NOMO-1 treated with DMSO at 0.1 percent for 48 hours (cell line): ENCODE measurements around the gene RGS9BP.
"Not testable (repeated sequence)": the region's sequence is repeated elsewhere in the genome, so short reads cannot be mapped to it uniquely, and the experiment has no call there.

ENCODE experiments used
- DNase-seq: peaks from one replicate; lab custom pipeline; 2025; ENCODE audit not compliant: unreplicated experiment; lab: John Stamatoyannopoulos, UW

Gene RGS9BP

DNA sequence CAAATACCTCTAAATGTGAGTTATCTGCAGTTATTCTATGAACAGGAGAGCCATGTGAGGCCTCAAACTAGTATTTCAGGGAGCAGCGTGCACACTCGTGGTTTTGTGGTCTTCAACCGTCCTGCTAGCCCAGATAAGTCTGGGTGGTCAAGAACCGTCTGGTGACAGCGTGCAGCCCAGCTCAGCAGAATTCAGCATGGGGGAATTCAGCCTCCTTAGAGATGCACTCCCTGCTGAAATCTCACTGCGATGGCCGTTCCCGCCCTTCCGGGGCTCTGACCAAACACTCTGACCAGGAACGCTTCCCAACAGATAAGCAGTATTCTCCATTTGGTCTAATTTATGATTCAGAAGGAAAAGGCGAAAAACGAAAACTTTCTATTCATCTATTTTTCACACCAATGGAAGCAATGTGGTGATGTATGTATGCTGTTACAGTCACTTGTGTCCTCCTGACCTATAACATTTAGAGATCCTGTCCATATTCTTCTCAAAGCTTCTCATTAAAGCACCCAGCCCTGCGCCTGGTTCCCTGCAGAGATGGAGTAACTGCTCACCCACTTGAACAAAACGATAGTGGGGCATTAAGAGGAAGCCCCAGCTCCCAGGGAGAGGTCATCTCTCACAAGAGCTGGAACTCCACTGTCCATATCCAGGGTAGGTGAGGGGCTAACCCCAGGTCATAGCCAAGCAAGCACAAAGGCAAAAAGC lies 3.6 kb upstream of the RGS9BP start:
- no peak for DNase-seq

DNA sequence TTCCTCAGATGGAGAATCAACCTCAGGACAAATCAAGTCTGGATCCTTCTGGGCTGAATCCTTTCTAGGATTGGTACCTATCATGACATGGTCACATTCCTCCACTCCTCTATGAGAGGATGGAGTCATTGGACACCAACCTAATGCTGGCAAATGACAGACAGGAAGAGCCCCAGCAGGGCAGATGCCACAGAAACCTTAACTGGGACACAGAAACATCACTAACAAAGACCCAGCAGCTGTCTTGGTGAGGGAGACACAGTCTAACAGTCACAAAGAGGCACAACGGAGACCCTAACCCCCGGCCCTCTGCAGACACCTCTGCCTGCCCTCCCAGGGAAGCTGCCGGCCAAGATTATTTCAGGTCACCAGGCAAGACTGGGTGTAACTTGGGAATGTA lies 2.8 kb upstream of the RGS9BP start:
- no peak for DNase-seq

DNA sequence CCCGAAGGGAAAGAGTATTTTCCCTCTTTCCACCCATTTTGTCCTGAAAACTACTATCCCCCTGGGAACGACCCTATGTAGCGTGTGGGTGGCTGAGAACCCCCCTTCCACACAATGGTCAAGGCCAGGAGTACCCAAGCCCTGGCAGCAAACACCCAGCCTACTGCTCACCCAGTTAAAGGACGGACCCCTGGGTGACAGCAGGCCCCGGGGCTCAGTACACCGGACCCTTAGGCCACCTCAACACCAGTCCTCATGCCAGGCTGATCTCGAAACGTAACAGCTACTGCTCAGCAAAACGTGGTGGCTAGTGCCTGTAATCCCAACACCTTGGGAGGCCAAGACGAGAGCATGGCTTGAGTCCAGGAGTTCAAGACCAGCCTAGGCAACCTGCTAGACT lies 2.1 kb upstream of the RGS9BP start:
- no peak for DNase-seq

DNA sequence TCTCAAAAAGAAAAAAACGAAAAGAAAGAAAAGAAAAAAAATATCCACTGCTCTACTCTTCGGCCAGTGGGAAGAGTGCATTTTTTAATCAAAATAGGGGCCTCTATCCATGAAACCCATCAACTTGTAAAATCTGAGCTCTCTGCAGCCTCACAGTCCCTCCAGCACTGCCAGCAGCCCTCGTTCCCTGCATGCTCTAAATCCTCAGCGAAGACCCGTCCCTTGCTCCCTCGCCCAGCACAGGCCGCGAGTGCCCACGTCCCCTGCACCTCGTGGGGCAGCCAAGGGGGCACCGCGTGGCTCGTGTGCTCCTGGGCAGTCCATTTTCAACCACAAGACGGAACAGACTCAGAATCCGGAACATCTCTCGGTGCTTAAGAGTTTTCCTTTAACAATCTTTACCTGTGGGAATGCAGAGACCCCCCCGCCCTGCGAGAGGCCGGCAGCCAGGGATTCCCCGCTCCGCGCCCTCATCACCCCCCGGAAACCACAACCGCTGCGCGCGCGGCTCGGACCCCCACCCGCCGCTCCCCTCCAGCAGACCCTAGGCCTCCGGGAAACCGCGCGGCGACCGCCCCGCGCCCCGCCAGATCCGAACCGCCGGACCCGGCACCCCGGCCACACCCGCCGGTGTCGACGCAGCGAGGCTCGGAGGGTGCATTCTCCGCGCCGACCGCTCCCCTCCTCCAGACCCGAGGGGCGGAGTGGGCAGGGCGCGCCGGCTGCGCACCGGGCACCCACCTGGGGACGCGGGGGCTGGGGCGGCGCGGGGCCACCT lies 1.3 kb upstream of the RGS9BP start:
- no peak for DNase-seq

DNA sequence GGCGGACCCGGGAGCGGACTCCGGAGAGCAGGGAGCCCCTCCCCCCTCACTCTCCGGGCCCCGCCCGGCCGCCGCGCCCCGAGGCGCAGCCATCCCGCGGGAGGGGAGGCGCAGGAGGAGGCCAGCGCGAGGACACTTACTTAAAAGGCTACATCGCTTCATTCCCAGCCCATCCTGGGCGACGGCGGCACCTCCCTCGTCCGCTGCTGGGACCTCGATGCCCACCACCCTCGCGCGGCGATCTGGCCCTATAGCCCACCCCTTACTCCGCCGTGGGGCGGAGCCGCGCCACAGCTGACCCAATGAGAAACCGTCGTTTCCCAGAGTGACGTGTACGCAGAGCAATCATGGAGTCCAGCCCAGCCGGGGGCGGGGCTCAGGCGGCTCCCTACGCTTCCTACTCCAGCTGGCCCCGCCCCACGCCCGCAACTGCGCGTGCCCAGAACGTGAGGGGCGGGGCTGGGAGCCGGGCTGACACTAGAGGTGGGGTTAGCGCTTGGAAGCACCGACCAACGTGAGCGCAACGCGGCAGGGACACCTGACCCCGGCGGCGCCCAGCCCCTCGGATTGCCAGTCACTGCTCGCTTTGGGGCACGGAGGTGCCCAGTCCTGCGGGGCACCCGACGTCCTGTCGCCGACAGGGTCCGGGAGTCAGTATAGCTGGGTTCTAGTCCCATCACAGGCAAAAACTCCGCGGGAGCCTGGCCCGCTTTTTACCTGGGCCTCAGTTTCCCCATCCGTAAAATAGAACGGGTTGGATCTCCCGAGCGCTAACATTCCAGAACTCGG lies 523 bp upstream of the RGS9BP start, which contains the start of gene ANKRD27:
TSS of gene ANKRD27 (minus strand) at position 250 of the 789 bp plus-strand sequence. CDS start 16,165 bp downstream, outside the sequence.
- peak; percentile 98 for DNase-seq

DNA sequence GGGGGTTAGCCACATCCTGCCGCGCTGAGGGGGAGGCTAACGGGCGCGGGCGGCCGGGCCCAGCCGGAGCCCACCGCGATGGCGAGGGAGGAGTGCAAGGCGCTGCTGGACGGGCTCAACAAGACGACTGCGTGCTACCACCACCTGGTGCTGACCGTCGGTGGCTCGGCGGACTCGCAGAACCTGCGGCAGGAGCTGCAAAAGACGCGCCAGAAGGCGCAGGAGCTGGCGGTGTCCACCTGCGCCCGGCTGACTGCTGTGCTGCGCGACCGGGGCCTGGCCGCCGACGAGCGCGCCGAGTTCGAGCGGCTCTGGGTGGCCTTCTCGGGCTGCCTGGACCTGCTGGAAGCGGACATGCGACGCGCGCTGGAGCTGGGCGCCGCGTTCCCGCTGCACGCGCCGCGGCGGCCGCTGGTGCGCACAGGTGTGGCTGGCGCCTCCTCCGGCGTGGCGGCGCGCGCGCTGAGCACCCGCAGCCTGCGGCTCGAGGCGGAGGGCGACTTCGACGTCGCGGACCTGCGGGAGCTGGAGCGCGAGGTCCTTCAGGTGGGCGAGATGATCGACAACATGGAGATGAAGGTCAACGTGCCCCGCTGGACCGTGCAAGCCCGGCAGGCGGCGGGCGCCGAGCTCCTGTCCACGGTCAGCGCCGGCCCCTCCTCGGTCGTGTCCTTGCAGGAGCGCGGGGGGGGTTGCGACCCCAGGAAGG lies 692 bp downstream of the RGS9BP start:
- DNase-seq: no peak

DNA sequence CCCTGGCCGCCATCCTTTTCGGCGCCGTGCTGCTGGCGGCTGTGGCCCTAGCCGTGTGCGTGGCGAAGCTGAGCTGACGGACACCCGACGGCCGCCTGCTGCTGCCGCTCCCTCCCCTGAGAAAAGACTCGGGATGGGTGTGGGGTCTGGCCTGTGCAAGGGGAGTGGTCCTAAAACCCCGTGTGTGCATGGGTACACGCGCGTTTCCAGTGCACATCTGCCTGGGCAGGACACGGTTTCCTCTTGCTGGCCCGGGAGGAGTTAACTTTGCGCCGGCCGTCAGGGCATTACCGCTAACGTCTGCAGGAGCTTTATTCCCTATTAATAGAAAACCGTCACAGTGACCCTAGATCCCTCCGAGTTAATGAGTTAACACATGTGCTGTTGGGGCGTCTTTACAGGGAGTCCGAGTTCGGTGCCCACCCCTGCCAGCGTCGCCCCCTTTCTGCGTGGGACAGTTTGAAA lies 1.3 kb downstream of the RGS9BP start:
- DNase-seq: no peak

DNA sequence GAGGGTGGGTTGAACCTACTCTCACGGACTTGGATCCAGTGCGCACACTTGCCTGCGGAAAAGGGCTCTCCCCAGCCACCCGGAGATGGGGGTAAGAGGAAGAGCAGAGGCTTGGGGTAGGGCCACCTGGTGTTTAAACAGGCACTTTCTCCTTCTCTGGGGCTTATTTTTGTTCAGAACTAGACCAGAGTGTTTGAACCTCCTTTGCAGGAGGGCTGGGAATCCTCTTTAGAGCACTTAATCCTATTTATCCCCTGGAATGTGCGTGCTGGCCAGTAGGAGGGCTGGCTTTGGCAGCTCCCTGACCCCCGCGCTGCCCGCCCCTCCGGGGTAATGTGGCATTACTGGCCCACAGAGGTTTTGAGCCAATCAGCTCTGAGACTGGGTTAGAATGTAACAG lies 2.0 kb downstream of the RGS9BP start:
- DNase-seq: no peak

DNA sequence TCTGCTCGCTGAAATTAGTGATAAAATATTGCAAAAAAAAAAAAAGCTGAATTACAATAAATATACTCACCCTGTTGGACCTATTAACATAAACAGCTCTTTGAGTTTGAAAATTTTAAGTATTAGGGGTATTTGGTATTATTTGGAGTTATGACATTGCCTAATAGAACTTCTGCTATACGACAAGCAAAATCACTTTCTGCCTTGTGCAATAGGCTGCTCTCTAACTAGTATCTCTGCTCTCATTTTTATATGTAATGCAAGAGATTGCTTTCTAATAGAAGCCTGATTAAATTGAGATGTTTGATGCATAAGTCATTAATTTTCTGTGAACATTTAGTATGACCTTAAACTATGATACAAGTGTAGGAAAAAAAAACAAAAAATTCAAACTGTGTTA lies 5.3 kb downstream of the RGS9BP start:
- peak; percentile 40 for DNase-seq

DNA sequence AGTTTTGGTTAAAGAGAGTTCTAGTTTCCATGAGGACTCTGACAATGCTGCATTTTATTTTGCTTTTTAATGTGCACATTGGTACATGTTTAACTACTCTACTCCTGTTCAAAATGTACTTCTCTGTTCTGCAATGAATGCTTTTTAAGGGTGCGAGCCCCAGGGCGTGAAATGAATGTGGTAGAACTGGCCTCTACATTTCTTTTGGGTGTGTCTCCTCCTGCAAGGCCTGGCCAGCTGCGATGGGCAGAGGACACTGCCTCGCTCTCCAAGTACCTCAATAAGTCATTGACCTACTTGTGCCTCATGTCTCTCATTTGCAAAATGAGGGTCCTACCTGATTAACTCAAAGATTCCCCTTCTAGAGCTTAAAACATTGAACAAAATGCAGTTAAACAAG lies 6.7 kb downstream of the RGS9BP start:
- DNase-seq: no peak

DNA sequence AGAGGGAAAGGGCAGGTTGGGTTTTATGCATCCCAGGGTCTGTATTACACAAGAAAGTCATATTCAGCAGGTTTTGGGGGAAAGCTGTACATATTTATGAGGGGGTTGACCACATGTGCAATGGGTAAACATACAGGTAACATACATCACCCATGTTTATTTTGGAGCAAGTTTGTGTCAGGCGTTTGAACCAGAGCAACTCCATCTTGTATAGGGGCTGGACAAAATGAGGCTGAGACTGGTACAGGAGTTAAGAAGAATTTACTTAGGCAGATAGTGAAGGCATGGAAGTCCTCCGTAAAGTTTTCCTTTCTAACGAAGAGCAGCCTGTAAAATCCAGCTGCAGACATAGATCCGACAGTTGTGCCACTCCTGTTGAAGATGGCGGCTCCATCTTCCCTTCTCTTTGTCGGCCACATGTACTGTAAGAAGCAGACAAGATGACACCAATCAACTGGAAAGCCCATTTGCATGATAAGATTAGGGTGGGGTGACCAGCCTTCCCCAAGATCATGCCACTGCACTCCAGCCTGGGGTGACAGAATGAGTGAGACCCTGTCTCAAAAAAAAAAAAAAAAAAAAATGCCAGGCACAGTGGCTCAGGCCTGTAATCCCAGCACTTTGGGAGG lies 11.3 kb downstream of the RGS9BP start:
- no peak for DNase-seq

DNA sequence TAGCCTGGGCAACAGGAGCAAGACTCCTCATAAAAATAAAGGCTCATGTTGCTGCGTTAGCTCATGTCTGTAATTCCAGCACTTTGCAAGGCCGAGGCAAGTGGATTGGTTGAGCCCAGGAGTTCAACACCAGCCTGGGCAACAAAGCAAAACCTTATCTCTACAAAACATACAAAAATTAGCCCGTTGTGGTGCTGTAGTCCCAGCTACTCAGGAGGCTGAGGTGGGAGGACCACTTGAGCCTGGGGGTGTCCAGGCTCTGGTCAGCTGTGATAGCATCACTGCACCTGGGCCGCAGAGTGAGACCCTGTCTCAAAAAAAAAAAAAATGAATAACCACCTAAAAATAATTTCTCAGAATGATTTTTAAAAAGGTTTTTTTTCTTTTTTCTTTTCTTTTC lies 12.0 kb downstream of the RGS9BP start:
- DNase-seq: no peak

DNA sequence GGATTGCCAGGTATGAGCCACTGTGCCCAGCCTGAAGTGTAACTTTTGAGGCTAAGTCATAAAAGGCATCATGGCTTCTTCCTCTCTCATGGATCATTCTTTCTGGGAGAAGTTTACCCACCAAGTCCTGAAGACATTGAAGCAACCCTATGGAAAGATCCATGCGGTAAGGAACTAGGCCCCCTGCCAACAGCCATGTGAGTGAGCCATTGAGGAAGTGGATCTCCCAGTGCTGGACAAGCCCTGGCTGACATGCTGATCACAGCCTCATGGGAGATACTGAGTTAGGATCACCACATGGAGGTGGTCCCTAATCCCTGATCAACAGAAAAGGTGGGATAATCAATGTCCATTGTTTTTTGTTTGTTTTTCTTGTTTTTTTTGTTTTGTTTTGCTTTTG lies 12.7 kb downstream of the RGS9BP start:
- DNase-seq: no peak

DNA sequence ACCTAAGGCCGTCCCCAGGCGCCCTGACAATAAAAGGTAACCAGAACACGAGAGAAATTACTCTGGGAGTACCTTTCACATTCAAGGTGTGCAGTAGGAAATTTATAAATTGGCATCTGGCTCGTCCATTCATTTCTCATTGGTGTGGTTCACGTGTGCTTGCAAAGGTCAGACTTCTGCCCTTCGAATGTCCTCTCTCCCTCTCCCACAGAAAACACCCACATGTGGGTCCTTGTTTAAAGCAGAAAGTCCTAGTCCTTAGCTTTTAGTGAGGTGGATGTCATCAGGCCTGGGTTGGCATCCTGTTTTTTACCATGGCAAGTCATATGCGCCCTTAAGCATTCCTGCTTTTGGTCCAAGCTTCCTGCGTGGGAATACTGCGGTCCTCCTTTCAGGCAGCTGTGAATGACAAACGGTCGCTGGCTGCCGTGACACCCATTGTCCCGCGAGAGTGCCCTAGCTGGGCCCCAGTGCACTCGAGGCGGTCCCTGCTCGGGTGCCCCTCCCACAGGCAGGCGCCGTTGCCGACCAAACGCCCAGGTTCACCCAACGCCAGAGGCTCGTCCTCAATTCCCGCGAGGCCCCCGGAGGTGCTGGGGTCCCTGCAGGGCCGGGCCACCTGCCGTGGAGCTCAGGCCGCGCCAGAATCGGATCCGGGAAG lies 15.8 kb downstream of the RGS9BP start, which contains the start of gene NUDT19:
TSS of gene NUDT19 (plus strand) at position 531 of the 661 bp plus-strand sequence. CDS start 140 bp downstream, outside the sequence.
- DNase-seq: peak; percentile 78

DNA sequence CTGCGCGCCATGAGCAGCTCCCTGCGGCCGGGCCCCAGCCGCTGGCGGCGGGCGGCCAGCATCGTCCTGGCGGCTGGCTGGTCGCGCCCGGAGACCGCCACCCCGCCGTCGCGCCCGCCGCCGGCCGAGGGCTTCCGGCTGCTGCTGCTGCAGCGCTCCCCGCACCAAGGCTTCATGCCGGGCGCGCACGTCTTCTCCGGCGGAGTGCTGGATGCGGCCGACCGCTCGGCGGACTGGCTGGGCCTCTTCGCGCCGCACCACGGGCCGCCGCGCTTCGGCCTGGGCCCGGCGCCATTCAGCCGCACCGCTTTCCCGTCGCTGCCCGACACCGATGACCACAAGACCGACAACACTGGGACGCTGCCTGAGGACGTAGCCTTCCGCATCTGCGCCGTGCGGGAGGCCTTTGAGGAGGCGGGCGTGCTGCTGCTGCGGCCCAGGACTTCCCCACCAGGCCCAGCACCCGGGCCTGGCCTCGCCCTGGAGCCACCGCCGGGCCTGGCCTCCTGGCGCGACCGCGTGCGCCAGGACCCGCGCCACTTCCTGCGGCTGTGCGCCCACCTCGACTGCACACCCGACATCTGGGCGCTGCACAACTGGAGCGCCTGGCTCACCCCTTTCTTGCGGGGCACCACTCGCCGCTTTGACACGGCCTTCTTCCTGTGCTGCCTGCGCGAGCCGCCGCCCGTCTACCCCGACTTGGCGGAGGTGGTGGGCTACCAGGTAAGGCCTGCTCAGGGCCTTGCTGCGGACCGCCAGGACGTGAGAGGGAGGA lies 16.5 kb downstream of the RGS9BP start:
- DNase-seq: no peak

DNA sequence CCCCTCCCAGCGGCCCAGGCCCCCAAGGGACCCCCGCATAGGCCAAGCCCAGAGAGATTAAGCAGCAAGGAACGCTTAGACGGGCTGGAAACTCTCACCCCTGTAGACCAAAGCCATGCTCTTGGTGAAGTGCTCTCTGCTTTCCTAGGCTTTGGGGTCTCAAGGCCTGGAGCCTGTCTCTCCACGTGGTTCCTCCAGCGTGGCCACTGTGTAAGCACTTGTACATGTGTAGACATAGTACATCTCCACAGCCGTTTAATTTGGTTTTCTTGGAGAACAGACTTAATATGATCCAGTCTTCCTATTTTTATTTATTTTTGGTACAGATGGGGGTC lies 17.0 kb downstream of the RGS9BP start:
- DNase-seq: no peak

DNA sequence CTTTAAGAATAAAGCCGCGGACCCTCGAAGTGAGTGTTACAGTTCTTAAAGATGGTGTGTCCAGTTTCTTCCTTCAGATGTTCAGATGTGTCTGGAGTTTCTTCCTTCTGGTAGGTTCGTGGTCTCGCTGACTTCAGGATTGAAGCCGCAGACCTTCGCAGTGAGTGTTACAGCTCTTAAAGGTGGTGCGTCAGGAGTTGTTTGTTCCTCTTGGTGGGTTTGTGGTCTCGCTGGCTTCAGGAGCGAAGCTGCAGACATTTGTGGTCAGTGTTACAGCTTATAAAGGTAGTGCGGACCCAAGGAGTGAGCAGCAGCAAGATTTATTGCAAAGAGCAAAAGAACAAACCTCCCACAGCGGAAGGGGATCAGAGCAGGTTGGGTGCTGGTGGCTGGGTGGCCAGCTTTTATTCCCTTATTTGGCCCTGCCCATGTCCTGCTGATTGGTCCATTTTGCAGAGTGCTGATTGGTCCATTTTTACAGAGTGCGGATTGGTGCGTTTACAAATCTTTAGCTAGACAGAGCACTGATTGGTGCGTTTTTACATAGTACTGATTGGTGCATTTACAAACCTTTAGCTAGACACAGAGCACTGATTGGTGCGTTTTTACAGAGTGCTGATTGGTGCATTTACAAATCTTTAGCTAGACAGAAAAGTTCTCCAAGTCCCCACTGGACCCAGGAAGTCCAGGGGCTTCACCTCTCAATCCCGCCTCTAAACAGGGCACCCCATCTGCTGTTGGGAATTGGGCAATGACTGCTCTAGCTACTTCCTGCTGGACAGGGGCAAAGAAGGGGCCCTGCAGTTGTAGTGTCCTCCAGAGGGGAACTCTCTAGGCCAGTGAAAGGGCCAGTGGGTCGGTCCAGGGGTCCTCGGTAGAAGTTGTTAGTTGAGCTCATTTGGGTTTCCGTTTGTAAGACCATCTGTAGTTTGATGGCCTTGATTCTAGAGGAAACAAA lies 17.8 kb downstream of the RGS9BP start:
- peak; percentile 66 for DNase-seq

DNA sequence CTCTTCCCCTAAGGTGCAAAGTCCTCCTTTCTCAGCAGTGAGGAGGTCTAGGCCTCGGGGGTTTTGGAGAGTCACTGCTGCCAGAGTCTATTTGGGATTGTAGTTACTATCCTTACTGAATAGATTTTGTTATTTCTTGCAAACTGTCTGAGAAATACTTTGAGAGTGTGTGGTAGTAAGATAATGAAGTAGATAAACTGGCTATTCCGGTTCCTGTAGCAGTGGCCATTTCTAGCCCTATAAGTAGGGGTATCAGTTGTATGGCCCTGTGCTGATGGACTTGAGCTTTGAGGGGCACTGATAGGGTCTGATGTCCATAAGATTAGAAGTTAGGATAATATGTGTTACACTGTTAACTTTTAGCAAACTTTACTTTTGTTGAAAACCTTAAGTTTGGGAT lies 18.7 kb downstream of the RGS9BP start:
- DNase-seq: not testable (repeated sequence)
